ENCODE results near the gene MAPRE2.
"Not testable (repeated sequence)": the region's sequence is repeated elsewhere in the genome, so short reads cannot be mapped to it uniquely, and the experiment has no call there.

Gene MAPRE2

DNA sequence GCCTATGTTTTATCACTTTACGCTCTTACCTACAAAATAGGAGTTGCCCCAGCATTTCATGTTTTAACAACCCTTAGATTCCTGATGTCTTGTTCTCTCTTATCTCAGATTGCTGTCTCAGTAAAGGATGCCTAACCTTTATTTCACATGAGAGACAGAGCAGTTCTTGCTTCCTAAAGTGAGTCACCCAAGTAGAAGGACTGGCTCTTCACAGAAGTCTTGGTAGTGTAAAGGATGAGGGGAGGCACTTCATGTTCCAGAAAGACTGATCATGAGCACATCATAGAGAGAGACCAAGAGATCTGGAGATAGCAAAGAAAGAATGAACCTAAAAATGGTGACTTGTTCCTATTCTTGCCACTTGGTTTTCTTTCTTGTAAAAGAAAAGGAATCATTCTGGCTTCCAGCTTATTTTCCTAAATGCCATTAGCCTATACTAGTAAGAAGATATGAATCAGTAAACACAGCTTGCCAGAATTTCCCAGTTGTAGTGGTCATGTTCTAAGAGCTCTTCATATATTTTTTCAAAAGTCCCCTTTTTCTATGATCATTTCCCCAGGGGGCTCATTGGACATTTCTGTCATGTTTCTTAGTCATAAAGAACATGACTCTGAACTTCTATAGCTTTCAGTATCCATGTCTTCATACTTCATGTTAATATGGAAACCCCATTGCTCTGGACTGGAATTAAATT is 54.9 kb downstream of the MAPRE2 start:
- no peak overlapping the region for H3K9ac ChIP-seq (ENCODE audit: low read length in 2 of 2)
- no peak overlapping the region for H3K27ac ChIP-seq (ENCODE audit: low read length)

GRCh38 chr18:35096677-35097011 is 55.4 kb downstream of the MAPRE2 start:
- Histone ChIP-seq H3K27ac (ENCODE audit: low read length) (no peak overlapping the region), H3K4me3 (ENCODE audit: low read length in 2 of 2) (no peak overlapping the region), H3K4me1 (ENCODE audit: control insufficient read depth, insufficient read depth, low read length) (no peaks in the 10 kb centered on the region), H3K9ac (ENCODE audit: low read length in 2 of 2) (no peak overlapping the region), H3K9me3 (ENCODE audit: control insufficient read depth in 2 of 2, low read length in 2 of 2) (no peaks in the 10 kb centered on the region), H3K27me3 (ENCODE audit: control insufficient read depth in 1 of 2, insufficient read depth in 2 of 2, low read length in 2 of 2) (no peaks in the 10 kb centered on the region), H3K36me3 (ENCODE audit: control insufficient read depth in 2 of 2, insufficient read depth in 2 of 2, low read length in 2 of 2) (peaks cover 0 to 4% of the 10 kb centered on the region in 2 donors)

More for the DNA sequence above, 54.9 kb downstream of the MAPRE2 start:
- Histone ChIP-seq H3K4me1 (ENCODE audit: control insufficient read depth, insufficient read depth, low read length) (no peaks in the 10 kb centered on the region), H3K27me3 (ENCODE audit: control insufficient read depth in 1 of 2, insufficient read depth in 2 of 2, low read length in 2 of 2) (no peaks in the 10 kb centered on the region), H3K36me3 (ENCODE audit: control insufficient read depth in 2 of 2, insufficient read depth in 2 of 2, low read length in 2 of 2) (peaks cover 0 to 4% of the 10 kb centered on the region in 2 donors), H3K9me3 (ENCODE audit: control insufficient read depth in 2 of 2, low read length in 2 of 2) (no peaks in the 10 kb centered on the region), H3K4me3 (ENCODE audit: low read length in 2 of 2) (no peak overlapping the region)

- H3K36me3 ChIP-seq (ENCODE audit: control insufficient read depth in 2 of 2, insufficient read depth in 2 of 2, low read length in 2 of 2) = peaks cover 0 to 4% of the 10 kb centered on the region in 2 donors
These were observed 56.0 kb downstream of the MAPRE2 start for GRCh38 chr18:35097195-35097594.

GRCh38 chr18:35097763-35098162 is 56.5 kb downstream of the MAPRE2 start:
- Histone ChIP-seq H3K4me1 (ENCODE audit: control insufficient read depth, insufficient read depth, low read length) (no peaks in the 10 kb centered on the region), H3K4me3 (ENCODE audit: low read length in 2 of 2) (no peak overlapping the region)

More at GRCh38 chr18:35097195-35097594, 56.0 kb downstream of the MAPRE2 start:
- no peaks in the 10 kb centered on the region for H3K9me3 ChIP-seq (ENCODE audit: control insufficient read depth in 2 of 2, low read length in 2 of 2)
- H3K9ac ChIP-seq (ENCODE audit: low read length in 2 of 2) = no peak overlapping the region
- no peak overlapping the region for H3K4me3 ChIP-seq (ENCODE audit: low read length in 2 of 2)
- H3K27ac ChIP-seq (ENCODE audit: low read length) = no peak overlapping the region
- H3K27me3 ChIP-seq (ENCODE audit: control insufficient read depth in 1 of 2, insufficient read depth in 2 of 2, low read length in 2 of 2) = no peaks in the 10 kb centered on the region
- H3K4me1 ChIP-seq (ENCODE audit: control insufficient read depth, insufficient read depth, low read length) = no peaks in the 10 kb centered on the region

DNA sequence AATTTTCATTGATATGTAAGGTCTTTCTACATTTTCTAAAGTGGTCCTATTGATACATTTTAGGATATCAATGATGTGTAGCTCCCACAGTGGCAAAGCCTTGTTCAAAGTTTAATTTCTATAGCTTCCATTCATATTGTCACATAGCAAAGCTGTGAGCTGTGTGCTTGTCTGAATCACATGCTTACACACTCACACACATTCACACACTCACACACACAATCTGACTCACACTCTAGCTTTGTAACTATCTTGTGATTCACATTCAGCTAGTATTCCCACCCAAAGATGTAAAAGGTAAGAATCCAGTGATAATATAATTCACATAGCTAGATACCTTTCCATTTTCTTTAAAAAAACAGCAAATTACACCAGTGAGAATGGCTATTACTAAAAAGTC is 58.7 kb downstream of the MAPRE2 start:
- Histone ChIP-seq H3K27me3 (ENCODE audit: control insufficient read depth in 1 of 2, insufficient read depth in 2 of 2, low read length in 2 of 2) (no peaks in the 10 kb centered on the region), H3K9me3 (ENCODE audit: control insufficient read depth in 2 of 2, low read length in 2 of 2) (no peaks in the 10 kb centered on the region), H3K27ac (ENCODE audit: low read length) (no peak overlapping the region)

More at GRCh38 chr18:35097763-35098162, 56.5 kb downstream of the MAPRE2 start:
- Histone ChIP-seq H3K27ac (ENCODE audit: low read length) (no peak overlapping the region), H3K9me3 (ENCODE audit: control insufficient read depth in 2 of 2, low read length in 2 of 2) (no peaks in the 10 kb centered on the region), H3K9ac (ENCODE audit: low read length in 2 of 2) (no peak overlapping the region), H3K36me3 (ENCODE audit: control insufficient read depth in 2 of 2, insufficient read depth in 2 of 2, low read length in 2 of 2) (peaks cover 0 to 4% of the 10 kb centered on the region in 2 donors), H3K27me3 (ENCODE audit: control insufficient read depth in 1 of 2, insufficient read depth in 2 of 2, low read length in 2 of 2) (no peaks in the 10 kb centered on the region)

DNA sequence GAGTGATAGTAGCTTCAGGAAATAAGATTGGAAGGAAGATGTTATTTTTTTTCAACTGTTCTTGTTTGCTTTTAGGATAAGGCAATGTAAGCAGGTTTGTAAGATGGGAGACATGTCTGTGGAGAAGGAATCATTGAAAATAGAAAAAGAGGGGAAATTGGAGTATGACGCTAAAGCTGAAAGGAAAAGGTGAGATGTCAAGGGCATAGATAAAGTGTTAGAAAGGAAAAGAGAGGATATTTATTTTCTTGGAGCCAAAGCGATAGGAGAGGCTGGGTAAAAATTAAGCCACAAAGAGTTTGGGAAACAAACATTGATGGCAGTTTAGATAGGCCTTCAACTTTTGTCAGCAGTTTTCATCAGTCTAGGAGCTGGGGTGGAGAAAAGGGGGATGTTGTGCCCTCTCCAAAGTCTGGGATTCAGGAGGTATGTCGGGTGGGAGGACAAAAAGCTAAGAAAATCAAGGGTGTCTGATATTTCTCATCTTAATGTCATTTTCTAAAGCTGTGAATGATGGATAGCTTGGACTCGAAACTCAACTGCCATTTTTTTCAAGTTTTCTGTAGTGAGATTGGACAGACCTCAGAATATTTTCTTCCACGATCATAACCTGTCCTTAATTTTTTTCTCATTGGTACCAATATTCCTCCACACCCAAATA is 63.3 kb downstream of the MAPRE2 start:
- H3K27me3 ChIP-seq (ENCODE audit: control insufficient read depth in 1 of 2, insufficient read depth in 2 of 2, low read length in 2 of 2) = no peaks in the 10 kb centered on the region
- H3K4me3 ChIP-seq (ENCODE audit: low read length in 2 of 2) = no peak overlapping the region
- no peaks in the 10 kb centered on the region for H3K9me3 ChIP-seq (ENCODE audit: control insufficient read depth in 2 of 2, low read length in 2 of 2)
- no peak overlapping the region for H3K27ac ChIP-seq (ENCODE audit: low read length)
- H3K4me1 ChIP-seq (ENCODE audit: control insufficient read depth, insufficient read depth, low read length) = no peaks in the 10 kb centered on the region
- no peak overlapping the region for H3K9ac ChIP-seq (ENCODE audit: low read length in 2 of 2)
- no peaks in the 10 kb centered on the region for H3K36me3 ChIP-seq (ENCODE audit: control insufficient read depth in 2 of 2, insufficient read depth in 2 of 2, low read length in 2 of 2)

More for the DNA sequence above, 58.7 kb downstream of the MAPRE2 start:
- no peak overlapping the region for H3K4me3 ChIP-seq (ENCODE audit: low read length in 2 of 2)
- H3K4me1 ChIP-seq (ENCODE audit: control insufficient read depth, insufficient read depth, low read length) = no peaks in the 10 kb centered on the region
- no peak overlapping the region for H3K9ac ChIP-seq (ENCODE audit: low read length in 2 of 2)
- peaks cover 0 to 4% of the 10 kb centered on the region in 2 donors for H3K36me3 ChIP-seq (ENCODE audit: control insufficient read depth in 2 of 2, insufficient read depth in 2 of 2, low read length in 2 of 2)

DNA sequence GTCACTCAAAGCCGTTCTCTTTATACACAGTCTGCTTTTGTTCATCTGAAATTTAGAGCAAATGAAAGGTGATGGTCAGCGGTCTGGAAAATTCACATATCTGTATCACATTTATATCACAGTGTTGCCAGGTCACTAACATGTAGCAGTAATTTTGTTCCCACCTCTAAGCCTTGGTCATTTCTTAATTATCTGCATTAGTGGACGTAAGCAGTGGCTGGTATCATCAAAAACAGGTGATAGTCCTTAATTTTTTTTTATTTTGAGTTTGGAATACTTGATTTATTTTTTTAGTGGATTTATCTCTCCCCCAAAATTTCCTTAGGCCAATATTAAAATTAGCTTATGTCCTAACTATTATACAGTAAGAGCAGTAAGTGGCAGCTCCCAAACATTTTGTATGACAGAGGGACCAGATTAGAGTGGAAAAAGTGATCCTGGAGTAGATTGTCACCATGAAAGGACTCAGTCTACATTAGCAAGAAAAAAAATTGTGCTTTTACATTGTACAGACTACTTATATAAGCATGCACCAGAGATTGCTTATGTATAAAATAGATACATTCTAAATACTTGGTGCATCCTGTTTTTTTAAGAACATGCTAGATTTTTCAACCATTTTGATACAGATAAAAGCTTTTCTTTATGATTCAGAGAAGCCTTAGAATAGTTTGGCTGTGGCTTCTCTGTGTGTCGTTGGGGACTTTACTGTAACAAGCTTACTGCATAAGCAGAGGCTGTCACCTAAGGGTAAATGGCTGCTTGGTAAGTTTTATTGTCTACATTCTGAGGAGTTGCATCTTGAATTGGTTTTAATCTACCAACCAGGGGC is 65.0 kb downstream of the MAPRE2 start:
- Histone ChIP-seq H3K27me3 (ENCODE audit: control insufficient read depth in 1 of 2, insufficient read depth in 2 of 2, low read length in 2 of 2) (no peaks in the 10 kb centered on the region), H3K36me3 (ENCODE audit: control insufficient read depth in 2 of 2, insufficient read depth in 2 of 2, low read length in 2 of 2) (no peaks in the 10 kb centered on the region), H3K27ac (ENCODE audit: low read length) (no peak overlapping the region), H3K4me3 (ENCODE audit: low read length in 2 of 2) (no peak overlapping the region), H3K4me1 (ENCODE audit: control insufficient read depth, insufficient read depth, low read length) (no peaks in the 10 kb centered on the region), H3K9ac (ENCODE audit: low read length in 2 of 2) (no peak overlapping the region), H3K9me3 (ENCODE audit: control insufficient read depth in 2 of 2, low read length in 2 of 2) (no peaks in the 10 kb centered on the region)

GRCh38 chr18:35106845-35107148 is 65.6 kb downstream of the MAPRE2 start:
- Histone ChIP-seq H3K4me3 (ENCODE audit: low read length in 2 of 2) (no peak overlapping the region), H3K27ac (ENCODE audit: low read length) (no peak overlapping the region)

DNA sequence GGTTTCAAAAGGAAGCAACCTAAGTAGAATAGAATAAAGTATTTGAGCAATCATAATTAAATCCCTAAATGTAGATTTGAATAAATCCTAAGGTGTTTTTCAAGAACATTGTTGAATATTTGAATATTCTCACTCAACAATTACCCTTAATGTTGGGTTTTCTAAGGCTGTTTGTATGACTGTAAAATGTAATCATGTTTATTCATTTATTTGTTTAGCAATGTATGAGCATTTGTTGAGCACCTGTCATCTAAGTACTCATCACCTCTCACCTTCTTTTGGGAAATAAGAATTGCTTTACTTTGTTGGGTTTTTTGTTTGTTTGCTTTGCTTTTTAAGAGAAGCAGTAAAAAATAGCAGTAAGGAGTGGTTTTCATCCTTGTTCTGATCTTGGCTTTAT is 66.0 kb downstream of the MAPRE2 start:
- no peak overlapping the region for H3K9ac ChIP-seq (ENCODE audit: low read length in 2 of 2)
- H3K4me1 ChIP-seq (ENCODE audit: control insufficient read depth, insufficient read depth, low read length) = no peaks in the 10 kb centered on the region
- H3K36me3 ChIP-seq (ENCODE audit: control insufficient read depth in 2 of 2, insufficient read depth in 2 of 2, low read length in 2 of 2) = no peaks in the 10 kb centered on the region
- no peak overlapping the region for H3K27ac ChIP-seq (ENCODE audit: low read length)
- H3K27me3 ChIP-seq (ENCODE audit: control insufficient read depth in 1 of 2, insufficient read depth in 2 of 2, low read length in 2 of 2) = no peaks in the 10 kb centered on the region
- H3K9me3 ChIP-seq (ENCODE audit: control insufficient read depth in 2 of 2, low read length in 2 of 2) = peaks cover 0 to 3% of the 10 kb centered on the region in 2 donors
- no peak overlapping the region for H3K4me3 ChIP-seq (ENCODE audit: low read length in 2 of 2)

More at GRCh38 chr18:35106845-35107148, 65.6 kb downstream of the MAPRE2 start:
- Histone ChIP-seq H3K9ac (ENCODE audit: low read length in 2 of 2) (no peak overlapping the region), H3K27me3 (ENCODE audit: control insufficient read depth in 1 of 2, insufficient read depth in 2 of 2, low read length in 2 of 2) (no peaks in the 10 kb centered on the region), H3K4me1 (ENCODE audit: control insufficient read depth, insufficient read depth, low read length) (no peaks in the 10 kb centered on the region), H3K36me3 (ENCODE audit: control insufficient read depth in 2 of 2, insufficient read depth in 2 of 2, low read length in 2 of 2) (no peaks in the 10 kb centered on the region), H3K9me3 (ENCODE audit: control insufficient read depth in 2 of 2, low read length in 2 of 2) (peaks cover 0 to 3% of the 10 kb centered on the region in 2 donors)

DNA sequence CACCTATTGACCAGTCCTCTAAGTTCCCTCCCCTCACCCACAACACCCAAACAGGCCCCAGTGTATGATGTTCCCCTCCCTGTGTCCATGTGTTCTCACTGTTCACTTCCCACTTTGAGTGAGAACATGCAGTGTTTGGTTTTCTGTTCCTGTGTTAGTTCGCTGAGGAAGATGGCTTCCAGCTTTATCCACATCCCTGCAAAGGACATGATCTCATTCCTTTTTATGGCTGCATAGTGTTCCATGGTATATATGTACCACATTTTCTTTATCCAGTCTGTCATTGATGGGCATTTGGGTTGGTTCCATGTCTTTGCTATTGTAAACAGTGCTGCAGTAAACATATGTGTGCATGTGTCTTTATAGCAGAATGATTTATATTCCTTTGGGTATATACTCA is 66.9 kb downstream of the MAPRE2 start:
- H3K4me1 ChIP-seq (ENCODE audit: control insufficient read depth, insufficient read depth, low read length); H3K36me3 ChIP-seq (ENCODE audit: control insufficient read depth in 2 of 2, insufficient read depth in 2 of 2, low read length in 2 of 2); H3K27me3 ChIP-seq (ENCODE audit: control insufficient read depth in 1 of 2, insufficient read depth in 2 of 2, low read length in 2 of 2); H3K4me3 ChIP-seq (ENCODE audit: low read length in 2 of 2); H3K9ac ChIP-seq (ENCODE audit: low read length in 2 of 2); H3K27ac ChIP-seq (ENCODE audit: low read length); H3K9me3 ChIP-seq (ENCODE audit: control insufficient read depth in 2 of 2, low read length in 2 of 2): not testable (repeated sequence)

Measured in stomach smooth muscle (tissue), 2 donors.